TTC549 (cell line): ENCODE data around the gene USP30.
"Not testable (repeated sequence)": the region's sequence is repeated elsewhere in the genome, so short reads cannot be mapped to it uniquely, and the experiment has no call there.

Experiments used
- FAIRE-seq: peaks from 2 replicates; lab custom pipeline; 2012; peaks lifted over from hg19 to GRCh38; lab: Jason Lieb, UNC

USP30 gene, protein sequence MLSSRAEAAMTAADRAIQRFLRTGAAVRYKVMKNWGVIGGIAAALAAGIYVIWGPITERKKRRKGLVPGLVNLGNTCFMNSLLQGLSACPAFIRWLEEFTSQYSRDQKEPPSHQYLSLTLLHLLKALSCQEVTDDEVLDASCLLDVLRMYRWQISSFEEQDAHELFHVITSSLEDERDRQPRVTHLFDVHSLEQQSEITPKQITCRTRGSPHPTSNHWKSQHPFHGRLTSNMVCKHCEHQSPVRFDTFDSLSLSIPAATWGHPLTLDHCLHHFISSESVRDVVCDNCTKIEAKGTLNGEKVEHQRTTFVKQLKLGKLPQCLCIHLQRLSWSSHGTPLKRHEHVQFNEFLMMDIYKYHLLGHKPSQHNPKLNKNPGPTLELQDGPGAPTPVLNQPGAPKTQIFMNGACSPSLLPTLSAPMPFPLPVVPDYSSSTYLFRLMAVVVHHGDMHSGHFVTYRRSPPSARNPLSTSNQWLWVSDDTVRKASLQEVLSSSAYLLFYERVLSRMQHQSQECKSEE

GRCh38 chr12:109052414-109053323, at the start of gene USP30:
USP30 (plus strand) TSS chr12:109052576; CDS start chr12:109052679, 103 bp downstream.
- no peak for FAIRE-seq

- no peak for FAIRE-seq
Observed at GRCh38 chr12:109004017-109004416, 48.4 kb upstream of the USP30 start.

- FAIRE-seq, result no peak
Observed at GRCh38 chr12:109009766-109010165, 42.6 kb upstream of the USP30 start.

GRCh38 chr12:109010259-109010658, 42.1 kb upstream of the USP30 start:
- no peak for FAIRE-seq

DNA sequence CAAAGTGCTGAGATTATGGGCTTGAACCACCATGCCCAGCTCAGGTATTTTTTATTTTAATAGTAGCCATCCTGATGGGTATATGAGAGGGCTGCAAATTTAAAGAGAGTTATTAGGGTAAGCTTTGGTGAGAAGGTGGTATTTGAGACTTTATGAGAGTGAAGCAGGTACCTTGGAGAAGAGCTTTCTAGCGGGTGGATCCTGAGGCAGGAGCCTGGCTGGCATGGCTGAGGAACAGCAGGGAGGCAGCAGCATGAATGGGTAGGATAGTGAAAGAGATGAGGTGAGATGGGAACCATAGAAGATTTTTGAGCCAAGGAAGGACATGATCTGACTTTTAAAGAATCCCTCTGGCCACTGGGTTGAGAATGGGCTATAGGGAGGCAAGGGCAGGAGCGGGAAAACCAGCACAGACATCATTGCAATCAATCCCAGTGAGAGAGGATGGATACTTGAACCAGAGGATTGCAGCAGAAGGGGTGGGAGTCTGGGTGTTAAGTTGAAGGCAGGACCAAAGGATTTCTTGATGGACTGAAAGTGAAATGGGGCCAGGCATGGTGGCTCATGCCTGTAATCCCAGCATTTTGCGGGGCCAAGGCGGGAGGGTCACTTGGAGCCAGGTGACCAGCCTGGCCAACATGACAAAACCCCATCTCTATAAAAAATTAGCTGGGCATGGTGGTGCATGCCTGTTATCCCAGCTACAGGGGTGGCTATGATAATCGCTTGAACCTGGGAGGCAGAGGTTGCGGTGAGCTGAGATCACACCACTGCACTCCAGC, 37.2 kb upstream of the USP30 start:
- FAIRE-seq, result no peak

- FAIRE-seq, result no peak
Observed at GRCh38 chr12:109016016-109016415, 36.4 kb upstream of the USP30 start.

GRCh38 chr12:109016978-109017377, 35.4 kb upstream of the USP30 start:
- FAIRE-seq, result no peak

DNA sequence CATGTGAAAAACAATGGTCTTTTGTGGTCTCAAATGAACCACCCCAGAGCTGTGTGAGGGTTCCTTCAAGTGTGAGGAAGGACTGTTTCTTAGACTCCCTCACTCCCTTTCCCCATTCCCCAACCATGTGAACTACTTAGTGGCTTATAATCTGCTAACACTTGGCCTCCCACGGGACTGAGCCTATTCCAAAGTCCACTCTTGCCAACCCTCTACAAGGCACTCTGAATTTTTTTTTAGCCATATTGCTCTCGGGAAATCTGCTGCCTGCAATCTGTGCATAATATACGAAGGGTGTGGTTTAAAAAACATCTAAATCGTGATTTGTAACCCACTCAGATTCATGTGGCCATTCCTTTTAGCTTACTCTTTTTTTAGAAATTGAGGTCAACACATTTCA, 34.1 kb upstream of the USP30 start:
- no peak for FAIRE-seq

DNA sequence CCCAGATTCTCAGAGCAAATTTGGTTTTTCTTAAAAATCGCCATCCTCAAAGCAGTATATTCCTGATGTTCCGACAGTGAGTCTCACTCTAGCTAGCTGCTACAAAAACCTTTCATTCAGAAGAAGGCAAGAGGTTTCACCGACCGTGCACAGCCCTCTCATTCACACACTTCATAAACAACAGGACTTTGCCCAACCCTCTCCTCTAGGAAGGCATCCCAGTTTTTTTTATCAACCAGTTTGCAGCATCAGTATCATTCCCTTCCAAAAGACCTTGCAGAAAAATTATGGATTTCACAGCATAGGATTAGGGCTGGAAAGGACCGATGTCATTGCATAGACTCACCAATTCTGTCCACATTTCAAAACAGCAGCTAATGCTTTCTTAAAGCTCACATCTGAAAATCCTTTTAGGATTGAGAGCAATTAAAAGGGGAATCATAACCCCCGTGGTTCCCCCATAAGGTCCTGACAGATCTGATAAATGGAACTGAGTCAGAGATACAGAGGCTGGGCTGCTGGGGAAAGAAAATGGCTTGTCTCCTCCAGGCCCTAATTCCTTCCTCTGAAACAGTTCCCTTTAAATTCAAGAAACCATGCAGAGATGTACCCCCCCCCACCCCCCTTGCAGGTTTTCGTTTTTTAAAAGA, 32.1 kb upstream of the USP30 start:
- FAIRE-seq, result no peak

- no peak for FAIRE-seq
Observed at GRCh38 chr12:109020796-109021380, 31.5 kb upstream of the USP30 start, which contains the start of gene SVOP. SVOP (minus strand) TSS chr12:109021068; CDS start chr12:109020868, 200 bp downstream.

GRCh38 chr12:109027767-109028166, 24.6 kb upstream of the USP30 start:
- no peak for FAIRE-seq

GRCh38 chr12:109028624-109029023, 23.8 kb upstream of the USP30 start:
- FAIRE-seq, result not testable (repeated sequence)

- FAIRE-seq, result no peak
Observed at GRCh38 chr12:109029411-109029810, 23.0 kb upstream of the USP30 start.

DNA sequence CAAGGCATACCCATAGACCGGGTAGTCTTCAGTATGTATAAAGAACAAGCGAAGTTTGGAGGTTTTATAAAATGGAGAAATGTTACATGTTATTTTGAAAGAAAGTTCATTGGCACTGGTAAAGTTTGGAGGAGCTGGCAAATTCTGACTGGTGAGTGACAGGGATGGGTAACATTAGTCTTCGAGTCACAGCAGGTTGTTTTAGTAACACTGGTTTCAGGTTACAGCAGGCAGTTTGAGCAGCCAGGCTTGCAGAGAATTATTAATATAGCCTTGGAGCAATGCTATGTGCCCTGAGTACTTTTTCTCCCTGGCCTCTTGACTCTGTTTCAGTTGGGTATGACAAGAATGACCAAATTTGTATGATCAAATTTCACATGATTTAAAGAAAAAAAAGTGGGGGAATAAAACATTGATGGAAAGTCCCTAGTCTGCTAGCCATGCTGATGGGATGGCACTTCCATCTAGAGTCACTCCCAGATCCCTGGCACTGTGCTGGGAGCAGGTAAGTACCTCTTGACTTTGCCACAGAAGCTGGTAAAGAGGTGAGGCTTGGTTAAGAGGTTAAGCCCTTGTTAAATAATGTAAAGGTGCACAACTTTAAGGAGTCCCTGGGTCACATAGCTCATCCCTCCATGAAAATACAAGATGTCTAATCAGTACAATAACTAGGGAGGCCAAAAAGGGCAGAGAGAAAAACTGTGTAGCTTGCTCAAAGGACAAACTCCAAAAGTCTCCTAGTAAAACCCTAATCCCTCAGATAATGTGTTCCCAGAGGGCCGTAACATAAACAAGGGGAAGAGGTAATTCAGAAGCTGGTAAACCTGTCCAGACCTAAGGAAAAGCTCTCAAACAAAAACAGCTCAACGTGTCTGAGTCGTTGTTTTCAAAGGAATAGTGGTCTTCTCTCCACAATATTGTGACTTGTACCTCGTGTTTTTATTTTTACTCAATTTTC, 18.9 kb upstream of the USP30 start:
- FAIRE-seq, result no peak

DNA sequence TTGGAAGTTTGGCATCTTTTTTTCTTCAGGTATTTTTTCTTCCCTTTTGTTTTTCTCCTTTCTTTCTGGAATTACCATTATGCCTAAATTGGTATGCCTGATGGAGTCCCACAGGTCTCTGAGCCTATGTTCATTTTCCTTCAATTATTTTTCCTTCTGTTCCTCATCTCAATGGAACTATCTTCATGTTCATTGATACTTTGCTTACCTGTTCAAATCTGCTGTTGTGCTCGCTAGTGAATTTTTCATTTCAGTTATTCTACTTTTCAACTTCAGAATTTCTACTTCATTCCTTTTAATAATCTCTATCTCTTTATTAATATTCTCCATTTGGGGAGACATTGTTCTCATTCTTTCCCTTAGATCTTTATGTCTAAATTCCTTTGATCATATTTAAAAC, 15.4 kb upstream of the USP30 start:
- no peak for FAIRE-seq

DNA sequence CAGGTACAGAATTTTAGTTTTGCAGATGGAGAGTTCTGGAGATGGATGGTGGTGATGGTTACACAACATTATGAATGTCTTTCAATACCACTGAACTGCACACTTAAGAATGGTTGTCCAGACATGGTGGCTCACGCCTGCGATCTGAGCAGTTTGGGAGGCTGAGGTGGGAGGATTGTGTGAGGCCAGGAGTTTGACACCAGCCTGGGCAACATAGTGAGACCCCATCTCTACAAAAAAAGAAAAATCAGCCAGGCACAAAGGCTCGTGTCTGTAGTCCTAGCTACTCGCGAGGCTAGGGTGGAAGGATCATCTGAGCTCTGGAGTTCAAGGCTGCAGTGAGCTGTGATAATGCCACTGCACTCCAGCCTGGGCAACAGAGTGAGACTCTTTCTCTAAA, 8.1 kb upstream of the USP30 start:
- FAIRE-seq, result no peak

DNA sequence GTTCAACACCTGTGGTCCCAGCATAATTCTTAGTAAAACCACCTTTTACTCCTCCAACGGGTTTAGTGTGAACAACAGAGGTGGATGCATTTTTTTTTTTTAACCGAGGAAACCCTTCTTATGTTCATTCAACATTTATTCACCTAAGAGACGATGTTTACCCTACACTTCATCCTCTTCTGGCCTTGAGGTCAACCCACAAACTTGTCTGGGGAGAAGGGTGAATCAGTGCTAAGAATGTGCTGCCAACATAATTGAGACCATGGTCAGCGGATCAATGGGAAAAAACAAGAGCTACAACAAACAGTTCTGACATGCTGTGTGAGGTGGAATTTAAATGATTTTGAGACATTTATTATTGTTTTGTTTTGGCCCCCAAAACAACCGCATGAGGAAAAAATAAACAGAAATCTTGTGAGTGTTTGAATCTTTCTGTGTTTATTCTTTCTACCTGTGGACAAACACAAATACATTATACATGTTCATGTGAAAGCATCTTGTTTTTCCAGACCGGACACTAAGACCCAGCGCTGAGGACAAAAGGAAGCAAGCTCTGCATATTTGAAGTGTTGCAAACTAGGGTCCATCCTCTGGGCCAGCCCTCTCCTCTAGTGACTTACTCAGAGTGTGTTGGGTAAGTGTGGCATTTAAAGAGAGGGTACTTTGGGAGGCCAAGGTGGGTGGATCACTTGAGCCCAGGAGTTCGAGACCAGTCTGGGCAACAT, 5.1 kb upstream of the USP30 start:
- FAIRE-seq, result no peak

DNA sequence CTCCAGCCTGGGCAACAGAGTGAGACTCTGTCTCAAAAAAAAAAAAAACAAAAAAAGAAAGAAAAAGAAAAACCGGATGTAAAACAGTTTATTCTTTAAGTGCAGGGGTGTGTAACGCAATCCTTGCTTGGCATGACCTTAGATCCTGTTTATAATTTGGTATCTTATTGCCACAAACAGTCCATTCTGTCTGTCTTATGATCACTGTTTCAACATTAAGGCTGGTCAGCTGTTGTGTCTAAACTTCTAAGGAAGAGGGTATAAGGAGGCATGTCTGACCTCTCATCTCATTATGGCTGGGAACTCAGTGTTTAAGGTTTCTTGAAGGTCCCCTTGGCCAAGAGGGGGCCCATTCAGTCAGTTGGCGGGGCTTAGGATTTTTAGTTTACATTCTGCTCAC, 3.7 kb upstream of the USP30 start:
- not testable (repeated sequence) for FAIRE-seq

DNA sequence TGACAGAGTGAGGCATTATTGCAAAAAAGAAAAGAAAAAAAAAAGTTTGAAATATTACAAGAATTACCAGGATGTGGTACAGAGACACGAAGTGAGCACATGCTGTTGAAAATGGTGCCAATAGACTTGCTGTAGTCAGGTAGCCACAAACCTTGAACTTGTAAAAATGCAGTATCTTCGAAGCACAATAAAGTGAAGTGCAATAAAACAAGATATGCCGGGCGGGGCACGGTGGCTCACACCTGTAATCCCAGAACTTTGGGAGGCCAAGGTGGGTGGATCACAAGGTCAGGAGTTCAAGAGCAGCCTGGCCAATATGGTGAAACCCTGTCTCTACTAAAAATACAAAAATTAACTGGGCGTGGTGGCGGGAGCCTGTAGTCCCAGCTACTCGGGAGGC, 2.6 kb upstream of the USP30 start:
- FAIRE-seq, result not testable (repeated sequence)

- no peak for FAIRE-seq
Observed at GRCh38 chr12:109052097-109052413, 321 bp upstream of the USP30 start.
